Activated CD4-positive, CD25-positive, alpha-beta regulatory T cell treated with anti-CD3 and anti-CD28 coated beads, Interleukin-2, amount 50 U/mL, for 16 hours (primary cell): ENCODE data around the gene RASGEF1C.

Experiments
- DNase-seq: peaks from one replicate; pipeline ENCODE4 v3.0.0-alpha.2; 2020; ENCODE audit warnings: low read depth, low spot score

Gene RASGEF1C

DNA sequence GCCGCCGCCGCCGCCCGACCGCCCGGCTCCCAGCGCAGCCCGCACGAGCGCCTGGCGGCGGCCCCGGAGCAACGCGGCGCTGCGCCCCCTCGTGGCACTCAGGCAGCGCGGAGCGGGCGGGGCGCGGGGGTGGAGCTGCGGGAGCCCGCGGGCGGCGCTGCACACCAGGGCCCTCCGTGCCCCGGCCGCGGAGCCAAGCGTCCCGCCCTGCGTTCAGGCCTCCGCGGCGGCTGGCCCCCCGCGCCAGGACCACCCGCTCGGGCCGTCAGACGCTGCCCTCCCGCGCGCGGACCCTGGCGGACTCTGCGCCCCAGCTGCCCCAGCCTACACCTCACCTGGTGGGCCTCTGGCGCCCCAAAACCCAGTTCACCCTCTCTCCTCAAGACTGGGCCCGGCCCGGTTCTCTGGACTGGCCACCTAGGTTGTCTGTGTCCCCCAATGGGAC is at the start of gene RASGEF1C:
Gene RASGEF1C, minus strand, starts transcription at position 75 of the 445 bp plus-strand sequence. CDS start 71,159 bp downstream, outside the sequence.
- DNase-seq, result peak; percentile 19

DNA sequence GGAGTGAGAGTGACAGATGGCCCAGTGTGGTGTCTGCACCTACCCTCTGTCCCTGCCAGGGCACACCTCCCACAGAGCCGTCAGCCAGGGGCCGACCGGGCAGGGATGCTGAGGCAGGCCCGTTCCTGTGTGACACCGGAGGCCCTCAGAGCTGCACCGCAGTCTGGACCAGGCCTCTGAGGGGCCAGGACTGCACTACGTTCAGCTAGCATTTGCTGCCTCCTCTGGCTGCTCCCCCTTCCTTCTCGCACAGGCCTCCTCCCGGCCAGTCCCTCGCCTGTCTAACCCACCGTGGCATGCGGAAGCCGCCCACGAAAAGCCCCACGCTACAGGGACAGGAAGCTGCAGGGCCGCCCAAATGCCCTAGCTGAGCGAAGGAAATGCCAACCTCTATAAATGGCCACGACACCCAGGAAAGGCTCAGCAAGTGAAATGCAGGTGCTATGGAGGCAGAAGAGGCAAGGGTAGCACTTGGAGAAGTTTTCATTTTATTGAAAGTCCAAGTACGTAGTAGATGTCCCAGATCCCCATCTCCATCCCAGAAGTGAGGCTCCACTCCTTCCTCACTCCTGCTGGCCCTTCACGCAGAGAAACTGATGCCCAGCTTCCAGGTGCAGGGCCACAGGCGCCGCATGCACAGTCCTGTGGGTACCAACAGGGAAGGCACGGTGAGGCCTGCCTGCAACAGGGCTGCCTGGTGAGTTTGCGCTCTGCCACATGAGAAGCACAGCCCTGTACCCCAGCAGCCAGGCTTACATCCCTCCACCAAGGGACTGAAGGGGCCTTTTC is 44.2 kb upstream of the RASGEF1C start:
- no peak for DNase-seq

- DNase-seq, result no peak
Observed at GRCh38 chr5:180251887-180252286, 42.9 kb upstream of the RASGEF1C start.

GRCh38 chr5:180251141-180251540 is 42.1 kb upstream of the RASGEF1C start:
- DNase-seq, result no peak

GRCh38 chr5:180250329-180250728 is 41.3 kb upstream of the RASGEF1C start:
- DNase-seq, result no peak

DNA sequence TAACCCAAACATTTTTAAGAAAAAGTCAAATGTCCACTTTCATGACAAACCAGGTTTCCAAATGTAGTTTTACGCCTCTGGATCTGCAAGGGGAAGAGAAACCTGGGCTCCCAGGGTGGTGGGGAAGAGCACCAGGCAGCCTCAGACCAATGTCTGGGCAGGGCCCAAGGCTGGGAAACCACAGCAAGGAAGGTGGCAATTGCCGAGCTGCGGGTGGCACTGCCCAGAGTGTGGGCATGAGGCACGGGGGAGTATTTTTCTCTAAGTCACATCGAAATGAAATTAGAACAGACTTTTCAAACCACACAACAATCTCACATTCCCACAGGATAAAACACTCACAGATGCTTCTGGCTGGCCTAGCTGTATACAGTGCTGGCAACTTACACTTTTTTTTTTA is 32.6 kb upstream of the RASGEF1C start:
- DNase-seq, result no peak

DNA sequence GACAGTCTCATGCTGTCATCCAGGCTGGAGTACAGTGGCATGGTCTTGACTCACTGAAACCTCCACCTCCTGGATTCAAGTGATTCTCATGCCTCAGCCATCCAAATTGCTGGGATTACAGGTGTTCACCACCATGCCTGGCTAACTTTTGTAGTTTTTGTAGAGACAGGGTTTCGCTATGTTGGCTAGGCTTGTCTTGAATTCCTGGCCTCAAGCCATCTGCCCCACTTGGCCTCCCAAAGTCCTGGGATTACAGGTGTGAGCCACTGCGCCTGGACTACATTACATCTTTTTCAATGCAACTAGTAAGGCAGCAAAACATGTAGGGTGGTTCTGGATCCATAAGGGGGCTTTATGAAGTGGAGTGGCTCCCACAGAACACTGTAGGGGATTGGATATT is 29.6 kb upstream of the RASGEF1C start:
- DNase-seq, result no peak

DNA sequence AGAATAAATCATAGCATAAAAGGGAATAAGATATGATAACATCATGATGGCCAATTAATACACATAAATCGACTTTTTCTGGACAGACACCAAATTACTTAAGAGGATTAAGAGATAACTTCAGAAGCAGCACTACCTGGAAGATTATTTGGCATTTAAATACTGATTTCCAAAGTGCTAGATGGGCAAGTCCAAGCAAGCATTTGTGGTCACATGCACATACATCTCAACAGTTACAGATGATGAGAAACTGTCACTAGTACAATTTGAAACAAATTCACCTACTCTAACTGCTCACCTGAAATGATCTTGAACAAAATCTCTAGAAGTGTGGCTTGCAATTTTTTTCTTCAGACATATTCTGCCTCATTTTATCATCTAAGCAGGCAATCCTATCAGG is 26.8 kb upstream of the RASGEF1C start:
- DNase-seq, result no peak

- DNase-seq, result no peak
Observed at GRCh38 chr5:180235077-180235476, 26.1 kb upstream of the RASGEF1C start.

DNA sequence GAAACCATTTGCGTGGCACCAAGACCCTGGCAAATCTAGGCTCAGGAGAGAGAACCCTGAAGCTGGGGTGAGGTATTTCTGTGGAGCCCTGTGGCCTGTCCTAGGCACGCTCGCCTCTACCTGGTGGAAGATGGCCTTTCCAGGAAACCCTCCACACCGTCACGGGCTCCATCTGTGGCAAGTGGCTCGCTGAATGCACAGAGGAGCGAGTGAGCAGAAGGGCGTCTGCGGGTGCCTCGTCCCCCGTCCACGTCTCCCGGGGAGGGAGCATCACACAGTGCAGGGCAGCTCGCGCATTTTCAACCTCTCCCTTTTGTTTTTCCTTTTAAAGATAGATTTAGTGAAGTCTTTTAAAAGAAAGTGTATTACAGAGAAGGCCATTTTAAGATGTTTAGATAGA is 25.3 kb upstream of the RASGEF1C start:
- DNase-seq, result no peak

- DNase-seq, result no peak
Observed at GRCh38 chr5:180233729-180234128, 24.7 kb upstream of the RASGEF1C start.

DNA sequence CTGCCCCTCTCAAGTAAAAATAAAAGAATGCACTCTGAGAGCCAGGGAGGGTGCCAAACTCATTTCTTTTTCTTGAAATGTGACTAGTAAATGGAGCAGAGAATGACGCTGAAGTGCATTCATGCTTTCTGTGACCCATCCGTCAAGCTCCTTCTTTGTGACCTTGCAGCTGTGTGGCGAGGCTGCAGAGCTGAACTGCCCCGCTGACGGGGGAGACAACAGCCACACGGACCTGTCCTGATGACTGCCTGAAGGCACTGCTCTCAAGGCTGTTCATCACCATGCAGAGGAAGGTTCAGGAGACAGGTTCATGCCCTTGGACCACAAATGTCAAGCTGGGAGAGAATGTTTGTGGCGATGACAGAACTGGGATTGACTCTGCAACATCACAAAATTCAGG is 21.0 kb upstream of the RASGEF1C start:
- no peak for DNase-seq

- no peak for DNase-seq
Observed at GRCh38 chr5:180222056-180222455, 13.0 kb upstream of the RASGEF1C start.

DNA sequence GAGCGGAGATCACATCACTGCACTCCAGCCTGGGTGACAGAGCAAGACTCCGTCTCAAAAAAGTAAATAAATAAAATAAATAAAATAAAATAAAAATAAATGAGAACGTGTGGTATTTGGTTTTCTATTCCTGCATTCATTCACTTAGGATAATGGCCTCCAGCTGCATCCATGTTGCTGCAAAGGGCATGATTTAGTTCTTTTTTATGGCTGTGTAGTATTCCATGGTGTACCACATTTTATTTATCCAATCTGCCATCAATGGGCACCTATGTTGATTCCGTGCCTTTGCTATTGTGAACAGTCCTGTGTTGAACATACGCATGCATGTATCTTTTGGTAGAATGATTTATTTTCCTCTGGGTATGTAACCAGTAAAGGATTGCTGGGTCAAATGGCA is 8.8 kb upstream of the RASGEF1C start:
- DNase-seq, result no peak

GRCh38 chr5:180216646-180217171 is 7.7 kb upstream of the RASGEF1C start:
- DNase-seq, result no peak

- DNase-seq, result no peak
Observed at GRCh38 chr5:180215783-180216630, 7.0 kb upstream of the RASGEF1C start.

DNA sequence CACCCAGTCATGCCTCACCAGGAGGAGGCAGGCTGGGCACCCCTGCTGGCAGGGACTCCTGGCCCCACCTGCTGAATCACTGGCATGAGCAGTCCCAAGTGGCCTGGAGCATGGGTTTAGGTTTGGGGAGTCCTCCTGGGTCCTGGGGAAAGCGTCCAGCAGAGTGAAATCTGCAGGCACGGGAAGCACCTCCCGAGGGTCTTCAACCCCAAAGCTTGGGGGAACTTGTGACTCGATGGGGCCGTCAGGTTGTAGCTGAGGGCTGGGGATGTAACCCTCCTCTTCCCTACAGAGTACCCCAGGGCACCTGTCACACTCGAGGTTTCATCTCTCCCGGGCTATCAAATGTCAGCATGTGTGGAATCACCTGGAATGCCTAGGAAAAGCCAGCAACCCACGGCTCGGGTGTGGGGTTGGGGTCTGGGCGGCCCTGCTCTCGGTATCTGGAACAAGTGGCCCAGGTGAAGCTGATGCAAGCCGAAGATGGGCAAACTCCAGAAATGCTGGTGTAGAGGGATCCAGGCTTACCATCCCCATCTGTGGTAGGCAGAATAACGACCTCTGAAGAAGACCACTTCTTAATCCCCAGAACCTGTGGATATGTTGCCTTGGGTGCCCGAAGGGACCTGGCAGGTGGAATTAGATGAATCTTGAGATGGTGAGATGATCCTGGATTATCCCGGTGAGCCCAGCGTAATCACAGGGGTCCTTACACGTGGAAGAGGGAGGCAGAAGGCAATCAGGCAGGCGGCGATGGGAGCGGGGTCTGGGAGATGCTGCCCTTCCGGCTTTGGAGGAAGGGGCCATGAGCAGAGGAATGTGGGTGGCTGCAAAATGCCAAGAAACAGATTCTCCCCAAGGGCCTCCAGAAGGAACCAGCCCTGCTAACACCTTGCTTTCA is 6.1 kb upstream of the RASGEF1C start:
- DNase-seq, result no peak

DNA sequence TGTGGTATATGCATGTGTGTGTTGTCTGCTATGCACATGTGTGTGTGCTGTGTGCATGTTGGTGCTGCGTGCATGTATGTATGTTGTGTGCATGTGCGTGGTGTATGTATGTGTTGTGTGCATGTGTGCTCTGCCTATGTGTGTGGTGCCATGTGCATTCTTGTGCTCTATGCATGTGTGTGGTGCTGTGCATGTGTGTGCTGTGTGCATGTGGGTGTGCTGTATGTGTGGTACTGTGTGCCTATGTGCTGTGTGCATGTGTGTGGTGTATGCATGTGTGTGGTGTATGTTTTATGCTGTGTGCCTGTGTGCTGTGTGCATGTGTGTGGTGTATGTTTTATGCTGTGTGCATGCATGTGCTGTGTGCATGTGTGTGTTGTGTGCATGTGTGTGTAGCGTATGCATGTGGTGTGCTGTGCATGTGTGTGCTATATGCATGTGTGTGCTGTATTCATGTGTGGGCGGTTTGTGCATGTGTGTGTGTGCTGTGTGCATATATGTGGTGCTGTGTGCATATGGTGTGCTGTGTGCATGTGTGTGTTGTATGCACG is 4.7 kb upstream of the RASGEF1C start:
- DNase-seq, result no peak

DNA sequence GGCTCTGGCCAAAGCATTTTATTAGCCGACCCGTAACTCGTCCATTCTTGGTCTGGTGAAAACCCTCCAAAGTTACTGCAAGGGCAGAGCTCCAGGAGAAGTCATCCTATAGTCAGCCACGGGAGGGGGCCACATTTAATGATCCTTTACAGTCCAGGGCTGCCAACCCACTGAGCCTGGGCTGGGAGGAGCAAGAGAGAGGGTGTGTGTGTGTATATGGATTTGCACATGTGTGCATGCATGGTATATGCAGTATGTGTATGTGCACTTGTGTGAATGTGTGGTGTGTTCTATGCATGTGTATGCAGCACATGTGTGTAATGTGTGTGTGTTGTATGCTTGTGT is 4.2 kb upstream of the RASGEF1C start:
- DNase-seq, result no peak

DNA sequence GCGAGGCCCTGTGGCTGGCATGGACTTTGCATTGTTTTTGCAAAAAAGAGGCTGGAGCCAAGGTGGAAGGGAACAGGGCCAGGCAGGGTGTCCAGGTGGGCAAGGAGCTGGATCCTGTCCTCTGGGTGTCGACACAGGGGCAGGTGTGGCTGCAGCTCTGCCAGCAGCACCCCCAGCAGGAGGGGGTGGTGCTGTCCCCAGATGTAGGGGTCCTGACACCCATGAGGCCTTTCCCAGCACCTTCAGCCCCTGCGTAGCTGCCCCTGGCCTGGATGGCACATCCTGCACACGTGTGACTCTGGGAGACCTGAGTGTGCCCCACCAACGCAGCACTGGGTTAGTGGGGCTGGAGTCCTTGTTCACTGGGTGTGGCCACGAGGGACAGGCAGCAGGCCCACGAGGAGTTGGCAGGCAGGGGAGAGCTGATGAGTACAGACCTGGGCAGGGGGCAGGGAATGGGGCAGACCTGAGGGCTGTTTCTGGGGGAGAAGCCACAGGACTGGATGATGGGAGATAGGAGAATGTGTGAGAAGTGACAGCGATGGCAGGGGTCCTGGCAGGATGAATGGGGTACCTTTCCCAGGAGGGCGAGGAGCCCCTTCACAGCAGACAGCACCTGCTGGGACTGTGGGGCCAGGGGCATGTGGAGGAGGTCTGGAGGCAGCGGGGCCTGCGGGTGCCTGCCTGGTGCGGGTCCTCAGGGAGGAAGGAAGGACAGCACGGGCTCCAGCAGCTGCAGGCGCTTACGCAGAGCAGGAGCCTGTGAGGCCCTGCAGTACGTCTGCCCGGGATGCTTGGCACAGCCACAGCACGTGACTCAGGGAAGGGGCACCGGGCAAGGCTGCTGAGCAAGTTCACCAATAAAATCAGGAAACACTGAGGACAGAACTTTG is 3.6 kb upstream of the RASGEF1C start:
- no peak for DNase-seq

- no peak for DNase-seq
Observed at GRCh38 chr5:180211761-180212035, 2.7 kb upstream of the RASGEF1C start.
